Stimulated activated CD8-positive, alpha-beta memory T cell treated with anti-CD3 and anti-CD28 coated beads, Interleukin-15, amount 100 ng/mL, for 4 hours (primary cell): ENCODE data around the gene RFPL4A.
A peak's percentile ranks its signal among the peaks of the same experiment; 100 is the strongest.

ENCODE experiments used
- DNase-seq, 2 donors: peaks; one replicate each; pipeline ENCODE4 v3.0.0-alpha.2; 2020; ENCODE audit warnings: low read depth in 2 of 2

The RFPL4A gene

GRCh38 chr19:55802281-55802680 lies 43.4 kb downstream of the RFPL4A start:
- no peak for DNase-seq

GRCh38 chr19:55809381-55810058 lies 50.6 kb downstream of the RFPL4A start:
- peak in 1 of 2 donors; percentile 1 for DNase-seq

GRCh38 chr19:55811340-55811739 lies 52.4 kb downstream of the RFPL4A start:
- DNase-seq, result no peak

GRCh38 chr19:55812449-55812848 lies 53.6 kb downstream of the RFPL4A start:
- DNase-seq, result no peak
